BJ (cell line): ENCODE data around the gene GAMT. TPM values are rescaled to one million over a fixed set of nuclear protein-coding genes. Genes with fewer than 3 reads are reported as not detected.
A peak's percentile ranks its signal among the peaks of the same experiment; 100 is the strongest.

Experiments
- CTCF ChIA-PET: fragments of 350-600 bp; formaldehyde crosslinking; extraction: SDS; loops from one replicate; lab custom pipeline; 2021; ENCODE audit warnings: antibody characterized with exemption, inconsistent platforms; lab: Yijun Ruan, JAX
- POLR2A ChIA-PET: fragments of 300-600 bp; sonication (Branson Sonifier 250); formaldehyde crosslinking; extraction: SDS; loops from one replicate; lab custom pipeline; 2021; ENCODE audit warnings: antibody characterized with exemption; lab: Charles Lee
- DNase-seq: peaks from one replicate; pipeline ENCODE4 v3.0.0-alpha.2; 2011; ENCODE audit warnings: low read depth
- H3K27me3 ChIP-seq: 2 replicates; pipeline ENCODE4 v1.6.0; 2011; ENCODE audit warnings: low read length; ENCODE audit not compliant: control insufficient read depth, insufficient read depth
- H3K36me3 ChIP-seq: 2 replicates; pipeline ENCODE4 v1.5.1; 2011; ENCODE audit warnings: low read length; ENCODE audit not compliant: control insufficient read depth, insufficient read depth
- H3K4me3 ChIP-seq: 2 replicates; pipeline ENCODE4 v1.5.1; 2011; ENCODE audit warnings: low read depth, mild to moderate bottlenecking, control low read depth, low read length
- polyA plus RNA-seq: library from polyadenylated mRNA; depleted of rRNA; stranded (reverse); fragments of >200 nt; gene quantifications from 2 replicates; pipeline ENCODE4 v1.2.3, GENCODE V29; 2011
- TF ChIP-seq, protein P1 (sequence below): IDR thresholded peaks from 2 replicates; pipeline ENCODE4 v1.5.1; 2011; ENCODE audit warnings: low read depth, mild to moderate bottlenecking, control low read depth, inconsistent platforms, low read length, moderate library complexity; ENCODE audit not compliant: insufficient read depth

Gene GAMT
- polyA plus RNA-seq, 1 experiment, result 43.7 TPM

DNA sequence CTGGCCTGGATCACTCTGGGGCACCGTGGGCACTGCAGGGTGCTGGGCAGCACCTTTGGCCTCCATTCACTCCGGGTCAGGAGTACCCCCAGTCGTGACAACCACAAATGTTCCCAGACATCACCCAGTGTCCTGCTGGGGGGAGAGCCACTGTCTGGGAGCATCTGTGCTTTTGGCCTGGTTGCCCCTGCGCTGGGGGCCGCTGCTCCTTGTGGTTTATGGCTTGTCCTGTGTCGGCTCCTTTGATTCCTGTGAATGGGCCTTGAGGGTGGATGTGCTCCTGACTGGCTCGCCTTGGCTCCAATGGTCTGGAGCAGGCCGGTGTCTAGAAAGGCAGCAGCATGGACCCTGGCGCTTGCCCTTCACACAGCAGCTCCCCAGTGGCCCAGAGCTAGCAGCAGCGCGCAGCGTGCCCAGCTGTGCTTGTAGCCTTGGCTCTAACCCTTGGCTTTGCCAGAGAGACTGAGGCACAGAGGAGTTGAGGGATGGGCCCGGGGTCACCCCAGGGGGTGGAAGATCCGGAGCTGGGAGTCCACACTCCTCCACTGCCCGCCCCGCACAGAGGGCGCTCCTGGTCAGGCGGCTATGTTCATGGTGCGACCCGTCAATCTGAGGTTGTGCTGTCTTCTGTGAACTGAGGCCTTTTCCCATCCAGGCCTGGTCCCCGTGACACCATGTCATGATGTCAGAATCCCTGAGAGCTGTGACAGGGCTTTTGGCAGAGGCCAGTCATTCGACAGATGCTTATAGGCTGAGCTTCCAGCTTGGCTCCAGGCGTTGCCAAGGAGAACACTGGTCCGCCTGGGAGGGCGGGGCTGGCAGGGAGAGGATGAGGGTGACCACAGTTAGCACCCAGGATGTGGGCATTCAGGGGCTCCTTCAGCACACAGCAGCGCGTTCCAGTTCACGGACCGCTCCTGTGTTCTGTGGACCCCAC, 10.2 kb upstream of the GAMT start:
- no peaks in the 10 kb centered on the region for H3K27me3 ChIP-seq
- ChIA-PET CTCF (interaction anchor here (0.8 kb wide), 2 partner anchors 47 to 54 kb away, joined by 3 read pairs; no protein-coding TSS in a partner anchor), POLR2A (no interaction called here)
- H3K4me3 ChIP-seq, result no peak overlapping the region
- H3K36me3 ChIP-seq, result peaks cover 11% of the 10 kb centered on the region
- no peak for DNase-seq
- TF ChIP-seq, protein P1, sequence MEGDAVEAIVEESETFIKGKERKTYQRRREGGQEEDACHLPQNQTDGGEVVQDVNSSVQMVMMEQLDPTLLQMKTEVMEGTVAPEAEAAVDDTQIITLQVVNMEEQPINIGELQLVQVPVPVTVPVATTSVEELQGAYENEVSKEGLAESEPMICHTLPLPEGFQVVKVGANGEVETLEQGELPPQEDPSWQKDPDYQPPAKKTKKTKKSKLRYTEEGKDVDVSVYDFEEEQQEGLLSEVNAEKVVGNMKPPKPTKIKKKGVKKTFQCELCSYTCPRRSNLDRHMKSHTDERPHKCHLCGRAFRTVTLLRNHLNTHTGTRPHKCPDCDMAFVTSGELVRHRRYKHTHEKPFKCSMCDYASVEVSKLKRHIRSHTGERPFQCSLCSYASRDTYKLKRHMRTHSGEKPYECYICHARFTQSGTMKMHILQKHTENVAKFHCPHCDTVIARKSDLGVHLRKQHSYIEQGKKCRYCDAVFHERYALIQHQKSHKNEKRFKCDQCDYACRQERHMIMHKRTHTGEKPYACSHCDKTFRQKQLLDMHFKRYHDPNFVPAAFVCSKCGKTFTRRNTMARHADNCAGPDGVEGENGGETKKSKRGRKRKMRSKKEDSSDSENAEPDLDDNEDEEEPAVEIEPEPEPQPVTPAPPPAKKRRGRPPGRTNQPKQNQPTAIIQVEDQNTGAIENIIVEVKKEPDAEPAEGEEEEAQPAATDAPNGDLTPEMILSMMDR, result no peak

DNA sequence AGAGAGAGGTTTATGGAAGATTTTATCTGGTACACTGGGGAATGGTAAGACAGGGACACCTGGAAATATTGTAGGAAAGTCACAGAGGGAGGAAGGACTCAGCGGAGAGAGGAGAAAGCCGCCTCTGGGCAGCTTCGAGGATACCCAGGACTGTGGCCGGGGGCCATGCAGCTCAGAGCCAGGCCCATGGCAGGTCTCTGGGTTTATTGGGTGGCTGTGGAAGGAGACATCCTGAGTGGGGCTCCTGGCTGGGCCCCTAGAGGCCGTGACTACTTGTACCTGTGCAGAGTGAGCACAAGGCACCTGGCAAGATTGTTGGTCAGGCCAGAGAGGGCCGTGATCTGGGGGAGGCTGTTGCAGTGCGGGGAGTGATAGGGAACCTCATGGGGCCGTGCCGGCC, 9.4 kb upstream of the GAMT start:
- Histone ChIP-seq H3K36me3 (peaks cover 8% of the 10 kb centered on the region), H3K4me3 (no peak overlapping the region), H3K27me3 (no peaks in the 10 kb centered on the region)
- DNase-seq, result no peak
- ChIA-PET POLR2A (no interaction called here), CTCF (no interaction called here)
- TF ChIP-seq, protein P1, result no peak

DNA sequence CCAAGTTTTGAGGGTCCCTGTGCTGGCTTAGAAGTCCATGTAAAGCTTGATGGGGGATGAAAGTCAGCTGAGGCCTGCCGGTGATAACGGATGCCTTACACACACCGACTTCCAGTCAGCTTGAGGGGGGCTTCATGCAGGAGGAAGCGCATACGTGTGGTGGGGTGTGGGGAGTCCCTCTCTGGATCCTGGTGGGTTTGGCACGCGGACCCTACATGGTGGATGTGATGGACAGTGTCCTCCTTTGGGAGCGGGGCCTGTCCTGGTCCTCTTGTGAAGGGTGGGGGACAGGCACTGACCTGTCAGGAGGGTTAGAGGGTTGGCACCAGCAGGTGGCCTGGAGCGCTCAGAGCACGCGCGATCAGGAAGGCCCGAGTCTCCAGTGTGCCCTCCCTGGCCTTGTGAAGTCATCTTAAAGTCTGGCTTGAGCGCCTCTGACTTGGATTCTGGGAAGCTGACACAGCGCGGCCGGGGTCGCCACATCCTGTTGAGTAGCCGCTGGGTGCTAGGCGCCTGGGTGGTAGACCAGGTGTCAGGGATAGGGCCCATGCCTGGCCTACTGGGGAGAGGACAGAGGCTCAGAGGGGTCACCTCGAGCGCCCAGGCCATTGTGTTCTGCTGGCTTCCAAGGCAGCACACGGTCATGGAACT, 8.9 kb upstream of the GAMT start:
- no peak for DNase-seq
- H3K27me3 ChIP-seq, result no peaks in the 10 kb centered on the region
- TF ChIP-seq, protein P1, result no peak
- CTCF ChIA-PET, result interaction anchor here (0.8 to 1.0 kb wide), 3 partner anchors 27 to 166 kb away, joined by 3 to 4 read pairs (median 3); no protein-coding TSS in a partner anchor
- peak overlapping the region; percentile 8; the same call in 1 of the 2 replicates for H3K4me3 ChIP-seq
- H3K36me3 ChIP-seq, result peaks cover 8% of the 10 kb centered on the region
- POLR2A ChIA-PET, result no interaction called here

DNA sequence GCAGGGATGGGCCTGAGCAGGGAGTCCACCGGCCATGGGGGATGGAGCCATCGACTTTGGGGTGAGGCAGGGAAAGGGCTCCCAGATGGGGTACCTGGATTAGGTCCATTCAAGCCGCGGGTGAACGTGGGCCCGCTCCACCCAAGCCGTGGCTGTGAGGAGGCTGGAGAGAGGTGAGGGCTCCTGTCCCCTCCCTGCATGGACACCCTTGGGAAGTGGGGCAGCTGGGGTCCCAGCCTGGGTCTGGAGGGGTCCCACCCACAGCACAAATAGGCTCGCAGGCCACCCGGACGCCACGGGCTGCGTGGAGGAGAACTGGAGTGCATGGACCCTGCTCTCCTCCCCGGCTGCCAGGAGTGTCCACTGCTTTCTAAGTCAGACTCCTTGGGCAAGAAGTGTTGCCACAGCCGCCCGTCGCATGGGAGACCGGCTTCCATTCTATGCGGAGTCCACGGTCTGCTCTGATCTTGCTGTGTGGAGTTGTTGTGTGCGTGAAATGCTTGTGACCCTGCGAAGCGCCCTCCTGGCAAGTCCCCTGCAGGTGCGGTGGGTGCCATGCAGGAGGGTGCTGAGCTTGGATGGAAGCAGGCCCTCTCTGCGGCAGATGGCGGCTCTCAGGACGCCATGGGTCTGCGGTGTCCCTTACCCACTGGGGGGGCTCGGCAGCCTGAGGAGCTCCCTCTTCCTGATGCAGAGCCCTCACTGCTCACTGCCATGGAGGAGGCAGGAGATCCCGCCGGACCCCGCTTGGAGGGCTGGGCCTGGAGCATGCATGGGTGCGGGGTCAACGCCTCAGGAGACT, 8.1 kb upstream of the GAMT start:
- TF ChIP-seq, protein P1, result no peak

More for the DNA sequence above, 8.1 kb upstream of the GAMT start:
- Histone ChIP-seq H3K4me3 (peak overlapping the region; percentile 92), H3K27me3 (no peaks in the 10 kb centered on the region), H3K36me3 (peaks cover 8% of the 10 kb centered on the region)
- no peak for DNase-seq
- POLR2A ChIA-PET, result no interaction called here
- CTCF ChIA-PET, result interaction anchor here (0.8 to 1.0 kb wide), 4 partner anchors 14 to 165 kb away, joined by 3 to 4 read pairs (median 3); no protein-coding TSS in a partner anchor
